GM19238 (cell line): Measurements from ENCODE around the gene MAFB.

Experiments used
- DNase-seq: peaks from one replicate; pipeline ENCODE4 v3.0.0; 2011; ENCODE audit warnings: low spot score; ENCODE audit not compliant: insufficient read length

The MAFB gene

GRCh38 chr20:40703975-40704530, 15.0 kb upstream of the MAFB start:
- no peak for DNase-seq

- DNase-seq, result no peak
Observed at GRCh38 chr20:40702504-40702903, 13.5 kb upstream of the MAFB start.

GRCh38 chr20:40698744-40699143, 9.7 kb upstream of the MAFB start:
- no peak for DNase-seq

DNA sequence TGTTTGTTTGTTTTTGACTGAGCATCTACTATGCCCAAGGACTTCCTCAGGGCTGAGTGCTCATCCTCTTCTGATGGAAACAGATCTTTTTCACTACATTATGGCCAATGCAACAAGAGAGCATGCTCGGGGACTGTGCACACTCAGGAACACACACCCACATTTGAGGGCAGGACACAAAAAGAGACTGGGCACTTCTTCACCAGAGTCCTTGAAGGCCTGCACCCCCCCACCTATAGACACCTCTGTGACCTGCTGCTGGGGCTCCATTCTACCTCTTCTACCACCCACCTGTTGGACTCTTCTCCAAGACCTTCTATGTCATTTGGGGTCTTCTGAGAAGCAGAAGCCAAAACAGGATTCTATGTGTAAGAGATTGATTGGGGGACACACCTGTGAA, 9.2 kb upstream of the MAFB start:
- no peak for DNase-seq

GRCh38 chr20:40697541-40697940, 8.5 kb upstream of the MAFB start:
- no peak for DNase-seq

DNA sequence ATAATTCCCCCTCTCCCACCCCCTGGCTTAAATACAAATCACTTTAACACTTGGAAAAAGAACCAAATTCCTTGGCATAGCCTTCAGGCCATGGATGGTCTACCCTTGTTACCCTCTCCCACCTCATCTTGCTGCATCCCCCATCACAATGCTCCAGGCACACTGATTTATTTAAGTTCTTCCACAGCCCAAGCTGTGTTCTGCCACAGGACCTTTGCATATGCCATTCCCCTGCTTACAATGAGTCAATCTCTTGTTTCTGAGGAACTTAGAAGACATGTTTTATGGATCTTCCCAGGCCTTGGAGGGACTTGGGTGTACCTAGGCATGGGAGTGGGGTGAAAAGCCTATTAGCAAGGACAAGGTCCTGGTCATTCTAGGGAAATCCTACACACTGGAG, 6.2 kb upstream of the MAFB start:
- no peak for DNase-seq

DNA sequence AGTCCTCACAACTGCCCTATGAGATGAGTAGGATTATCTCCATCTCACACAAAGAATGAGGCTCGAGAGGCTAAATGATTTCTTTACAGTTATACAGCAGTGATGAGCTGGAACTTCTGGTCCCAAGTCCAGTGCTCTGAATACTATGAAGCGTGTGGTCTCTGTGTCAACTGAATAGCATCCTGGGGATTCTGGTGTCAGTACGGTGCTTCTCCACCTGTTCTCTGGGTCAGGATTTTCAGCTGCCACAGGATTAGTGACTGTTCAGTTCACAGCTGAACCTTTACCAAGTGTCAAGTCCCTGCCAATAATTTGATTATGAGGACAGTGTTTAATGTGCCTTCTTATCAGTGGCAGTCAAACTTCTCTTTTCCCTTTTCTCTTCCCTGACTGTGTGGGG, 5.2 kb upstream of the MAFB start:
- no peak for DNase-seq

DNA sequence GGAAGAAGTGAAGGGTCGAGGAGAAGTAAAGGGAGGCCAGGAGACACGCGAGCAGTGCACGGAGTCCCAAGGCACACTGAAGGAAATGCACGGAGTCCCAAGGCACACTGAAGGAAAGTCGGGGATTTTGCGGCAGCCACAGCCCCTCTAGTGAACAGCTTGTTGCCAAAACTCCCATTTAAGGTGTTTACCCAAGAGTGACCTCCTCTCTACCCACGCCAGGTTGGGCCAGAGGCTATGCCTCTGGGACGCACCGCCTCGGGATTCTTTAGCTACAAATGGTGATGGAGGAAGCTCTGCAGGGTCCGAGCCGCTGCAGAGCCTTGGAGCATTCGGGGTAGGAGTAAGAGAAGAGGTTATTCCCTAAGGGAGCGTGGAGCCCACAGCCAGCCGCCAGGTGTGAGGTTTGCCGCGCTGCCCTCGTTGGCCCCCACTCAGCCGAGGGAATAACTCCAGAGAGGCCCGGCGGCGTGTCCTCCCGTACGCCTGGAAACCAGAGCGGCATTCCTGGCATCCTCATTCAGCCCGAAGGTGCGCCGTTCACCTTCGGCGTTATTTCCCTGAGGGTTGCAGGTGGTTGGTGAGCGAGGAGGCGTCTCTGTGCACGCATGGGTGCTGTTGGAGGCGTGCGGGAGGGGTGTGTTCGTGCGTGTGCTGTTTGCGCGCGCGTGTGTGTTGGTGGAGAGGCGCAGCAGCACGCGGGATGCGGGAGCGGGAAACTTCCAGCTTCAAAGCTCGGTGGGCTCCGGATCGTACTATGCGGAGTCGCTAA, 3.4 kb upstream of the MAFB start:
- no peak for DNase-seq

DNA sequence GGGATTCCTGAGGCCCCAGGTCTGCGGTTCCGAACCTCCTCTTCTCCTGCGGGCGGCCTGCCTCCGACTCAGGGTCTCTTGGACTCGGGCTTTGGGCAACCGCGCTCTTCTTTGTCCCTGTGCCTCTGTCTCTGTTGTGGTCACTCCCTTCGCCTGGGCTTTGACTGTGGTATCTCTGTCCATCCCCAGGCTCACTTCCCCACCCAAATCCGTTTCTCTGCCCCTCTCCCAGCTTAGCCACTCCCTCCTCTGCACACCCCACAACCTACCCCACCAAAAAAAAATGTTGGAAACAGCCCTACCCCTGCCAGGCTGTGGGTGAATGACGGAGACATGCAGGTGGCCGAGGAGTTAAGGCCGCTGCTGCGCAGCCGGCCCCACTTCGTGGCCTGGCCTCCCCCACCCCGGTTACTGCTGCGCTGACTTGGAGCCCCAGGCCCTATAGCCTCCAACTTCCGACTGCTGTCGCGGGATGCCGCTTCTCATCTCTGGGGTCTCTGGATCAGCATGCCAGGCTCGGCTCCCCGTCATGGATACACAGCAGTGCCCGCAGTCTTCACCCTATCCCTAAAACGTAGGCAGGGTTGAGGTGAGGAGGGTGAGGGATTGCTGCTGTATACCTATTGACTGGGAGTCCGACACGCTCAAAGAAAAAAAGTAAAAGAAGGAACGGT, 2.7 kb upstream of the MAFB start:
- DNase-seq, result no peak

DNA sequence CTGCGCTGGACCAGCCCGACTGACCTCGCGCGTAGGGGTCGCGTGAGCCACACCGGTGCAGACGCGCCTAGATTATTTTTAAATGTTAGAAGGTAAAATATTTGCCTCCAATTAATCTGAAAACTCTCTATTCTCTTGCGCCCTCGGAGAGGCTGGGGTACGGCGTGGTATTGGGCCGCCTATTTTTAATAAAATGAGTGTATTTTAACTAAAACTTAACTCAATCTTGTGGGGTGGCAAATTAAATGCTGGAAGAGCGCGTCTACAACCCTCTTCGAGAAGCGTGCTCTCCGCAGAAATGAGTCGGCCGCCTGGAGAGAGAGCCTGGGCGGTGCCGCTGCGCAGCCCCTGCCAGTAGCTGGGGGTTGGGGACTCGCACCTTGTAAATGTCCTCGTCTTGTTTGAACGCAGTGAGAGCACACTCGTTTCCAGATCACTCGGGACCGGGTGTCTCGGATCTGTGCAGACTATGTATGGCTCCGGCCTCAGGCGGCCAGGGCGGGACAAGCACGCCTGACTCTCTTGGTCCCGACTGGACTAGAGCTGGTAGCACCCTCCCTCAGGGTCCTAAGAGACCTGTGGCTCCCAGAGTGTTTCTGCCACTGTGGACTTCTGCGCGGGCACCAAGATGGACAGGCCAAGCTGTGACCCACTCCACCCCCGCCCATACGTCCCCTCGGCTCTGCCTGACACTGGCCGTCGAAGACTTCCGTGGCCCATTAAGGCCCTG, 2.0 kb upstream of the MAFB start:
- DNase-seq, result no peak

DNA sequence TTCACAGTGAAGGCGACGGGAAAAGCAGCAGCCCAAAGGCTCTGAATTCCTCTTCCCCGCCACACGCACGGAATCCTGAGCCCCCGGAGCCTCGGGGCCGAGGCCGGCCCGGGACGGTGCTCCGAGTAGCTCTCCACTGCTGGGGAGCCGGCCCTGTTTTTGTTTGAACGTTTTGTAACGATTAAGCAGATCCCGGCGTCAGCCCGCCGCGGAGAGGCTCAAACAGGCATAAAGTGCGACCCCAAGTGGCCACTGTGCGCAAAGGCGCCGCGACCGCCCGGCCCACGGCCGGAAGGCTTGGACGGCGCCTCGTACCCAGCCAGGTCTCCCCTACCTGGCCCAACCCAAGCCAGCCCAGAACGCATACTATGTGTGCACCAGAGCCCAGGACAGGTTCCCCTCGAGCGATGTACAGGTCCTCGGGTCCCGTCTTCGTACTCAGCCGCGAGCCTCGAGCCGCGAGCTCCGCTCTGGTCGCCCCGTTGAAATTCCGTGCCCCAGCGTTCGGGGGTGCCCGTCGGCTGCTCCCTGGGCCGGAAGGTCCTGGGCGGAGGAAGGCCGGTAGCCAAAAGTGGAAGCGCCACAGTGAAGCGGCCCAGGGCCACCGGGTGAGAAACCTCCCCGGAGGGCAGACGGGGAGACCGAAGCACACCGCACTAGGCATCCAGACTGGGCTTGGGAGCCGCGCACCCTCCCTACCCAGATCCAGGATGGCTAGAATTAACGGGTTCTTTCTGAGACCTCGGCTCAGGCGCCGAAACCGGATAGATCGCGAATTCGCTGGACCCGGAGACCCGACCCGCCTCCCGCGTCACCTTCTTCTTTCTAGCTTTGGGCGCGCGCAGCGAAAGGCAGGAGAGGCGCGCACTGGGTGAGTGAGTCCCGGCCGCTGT, 1.2 kb upstream of the MAFB start:
- peak; percentile 70 for DNase-seq

- DNase-seq, result no peak
Observed at GRCh38 chr20:40688129-40689099, 622 bp downstream of the MAFB start.

DNA sequence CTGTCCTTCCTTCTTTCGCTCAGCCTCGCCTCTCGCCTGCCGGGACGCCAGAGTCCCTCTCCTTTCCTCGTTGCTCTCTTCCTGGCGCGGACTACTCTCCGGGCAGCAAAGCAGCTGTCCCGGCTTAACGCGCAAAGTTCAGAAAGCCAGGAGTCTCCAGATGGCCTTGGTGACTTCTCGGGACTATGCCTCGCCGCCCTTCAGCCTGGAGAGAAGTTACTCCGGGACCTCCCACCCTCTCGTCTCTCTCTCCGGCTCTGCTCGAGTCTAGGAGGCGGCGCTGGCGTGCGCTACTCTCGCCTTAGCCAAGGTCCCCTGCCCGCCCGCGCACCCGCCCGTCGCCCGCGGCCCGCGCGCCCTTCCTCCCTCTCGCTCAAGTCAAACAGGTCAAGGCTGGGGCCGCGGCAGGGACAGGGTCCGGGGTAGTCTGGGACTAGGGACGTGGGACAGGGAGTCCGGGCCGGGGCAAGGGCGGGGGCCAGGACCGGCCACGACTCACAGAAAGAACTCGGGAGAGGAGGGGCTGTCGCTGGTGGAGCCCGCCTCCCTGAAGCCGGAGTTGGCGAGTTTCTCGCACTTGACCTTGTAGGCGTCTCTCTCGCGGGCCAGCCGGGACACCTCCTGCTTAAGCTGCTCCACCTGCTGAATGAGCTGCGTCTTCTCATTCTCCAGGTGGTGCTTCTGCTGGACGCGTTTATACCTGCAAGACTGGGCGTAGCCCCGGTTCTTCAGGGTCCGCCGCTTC, 1.5 kb downstream of the MAFB start:
- DNase-seq, result no peak

GRCh38 chr20:40686893-40687292, 2.1 kb downstream of the MAFB start:
- no peak for DNase-seq

- DNase-seq, result no peak
Observed at GRCh38 chr20:40686434-40686882, 2.6 kb downstream of the MAFB start.

- DNase-seq, result no peak
Observed at GRCh38 chr20:40685349-40685748, 3.7 kb downstream of the MAFB start.

DNA sequence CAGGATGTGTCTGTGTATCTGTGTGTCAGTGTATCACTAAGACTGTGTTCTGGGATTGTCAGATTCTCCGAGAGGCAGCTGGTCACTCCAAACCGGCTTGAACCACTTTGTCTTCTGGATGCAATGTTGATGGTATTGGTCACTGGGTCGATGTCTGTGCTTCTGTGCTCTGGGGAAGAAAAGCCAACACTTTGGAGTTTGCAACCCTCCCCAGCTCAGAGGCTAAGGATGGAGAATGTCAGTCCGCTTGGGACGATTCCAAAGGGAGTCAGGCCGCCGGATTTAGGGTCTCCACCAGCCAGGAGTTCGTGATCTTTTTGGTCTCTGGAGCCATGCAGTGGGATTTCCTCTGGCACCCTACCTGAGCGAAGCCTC, 5.2 kb downstream of the MAFB start:
- no peak for DNase-seq

DNA sequence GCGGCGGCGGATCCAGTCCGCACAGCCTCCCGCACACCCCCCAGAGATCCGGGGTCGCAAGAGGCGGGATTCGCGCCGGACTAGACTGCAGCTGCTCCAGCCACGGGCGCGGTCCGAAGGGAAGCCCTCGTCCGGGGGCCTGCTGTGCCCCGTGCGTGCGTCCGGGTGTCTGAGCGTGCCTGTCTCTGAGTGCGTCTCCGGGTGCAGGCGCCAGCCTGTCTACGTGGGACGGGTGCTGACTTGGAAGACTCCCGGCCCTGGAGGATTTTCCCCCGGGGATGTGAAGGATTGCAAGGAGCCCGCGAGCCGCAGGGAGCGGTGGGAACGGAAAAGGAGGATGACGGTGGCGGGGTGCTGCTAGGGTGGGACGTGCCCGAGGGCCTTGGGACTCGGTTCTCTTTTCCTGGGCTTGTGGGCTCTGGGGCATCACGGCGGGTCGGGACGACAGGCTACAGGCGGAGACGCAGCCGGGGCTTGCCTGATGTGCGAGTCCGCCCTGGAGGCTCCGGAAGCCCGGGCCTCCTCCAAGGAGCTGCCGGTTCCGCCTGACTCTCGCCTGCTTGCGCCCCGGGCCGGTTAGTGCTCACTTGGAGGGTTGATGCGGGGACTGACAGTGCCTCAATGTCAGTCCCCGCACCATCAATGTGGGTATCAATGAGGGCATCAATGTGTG, 5.7 kb downstream of the MAFB start:
- DNase-seq, result no peak
